ENCODE measurements around the gene ZBTB44.

Gene ZBTB44

DNA sequence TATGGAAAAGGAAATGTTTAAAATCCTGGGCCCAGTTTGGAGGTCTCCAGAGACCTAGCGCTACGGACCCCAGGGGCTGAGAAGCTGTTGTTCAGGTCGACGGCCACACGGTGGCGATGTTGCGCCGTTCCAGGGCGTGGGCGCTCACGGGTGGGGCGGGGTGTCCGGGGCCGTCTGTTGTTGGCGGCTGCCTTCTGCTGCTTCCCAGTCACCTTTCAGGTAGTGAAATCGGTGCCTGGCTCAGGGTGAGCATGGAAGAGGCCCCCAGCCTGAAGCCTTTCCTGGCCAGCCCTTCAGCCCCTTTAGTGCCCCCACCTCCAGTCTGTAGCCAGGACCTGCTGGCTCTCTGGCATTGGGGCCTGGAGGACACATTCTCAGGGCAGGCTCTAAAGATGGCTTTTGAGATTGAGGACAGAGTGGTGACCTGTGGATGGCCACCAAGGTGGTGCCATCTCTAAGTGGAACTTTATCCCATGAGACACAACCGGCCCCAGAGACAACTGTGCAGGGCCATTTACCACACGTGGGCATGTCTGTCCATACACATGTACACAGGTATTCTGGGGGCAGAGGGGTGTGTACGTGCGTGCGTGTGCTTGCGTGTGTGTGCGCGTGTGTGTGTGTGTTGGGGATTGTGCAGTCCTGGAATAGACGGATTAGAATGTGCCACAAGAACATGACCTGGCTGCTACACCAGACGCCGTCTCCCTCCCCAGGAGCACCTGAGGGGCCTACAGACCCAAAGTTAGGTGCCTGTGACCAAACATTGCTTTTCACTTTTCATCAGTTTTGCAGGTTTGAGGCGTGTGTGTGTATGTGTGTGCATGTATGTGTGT, 101.4 kb downstream of the ZBTB44 start:
- DNase-seq = peak; percentile 13

DNA sequence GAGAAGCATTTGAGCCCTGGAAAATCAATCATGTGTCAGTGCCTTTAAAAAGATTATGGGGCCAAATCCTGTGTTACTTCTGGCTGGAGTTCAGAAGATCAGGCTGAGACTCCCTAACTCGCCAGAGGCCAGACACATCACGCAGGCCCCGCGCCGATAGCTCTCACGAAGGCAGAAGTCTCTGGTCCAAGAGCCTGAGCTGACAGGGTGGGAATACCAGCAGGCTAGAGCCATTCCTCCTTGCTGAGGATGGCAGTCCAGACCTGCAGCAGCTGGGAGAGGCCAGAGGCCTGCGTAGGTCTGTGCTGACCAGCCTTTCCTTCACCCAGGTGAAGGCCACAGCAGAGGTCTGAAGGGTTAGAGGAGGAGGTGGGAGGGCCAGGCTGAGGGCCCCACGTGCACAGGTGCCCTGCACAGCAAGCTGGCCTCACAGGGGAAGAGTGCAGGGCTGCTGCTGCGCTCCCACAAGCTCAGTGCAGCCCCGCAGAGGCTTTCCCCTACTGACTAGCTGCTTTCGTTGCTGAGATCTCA, 102.2 kb downstream of the ZBTB44 start:
- DNase-seq = no peak

DNA sequence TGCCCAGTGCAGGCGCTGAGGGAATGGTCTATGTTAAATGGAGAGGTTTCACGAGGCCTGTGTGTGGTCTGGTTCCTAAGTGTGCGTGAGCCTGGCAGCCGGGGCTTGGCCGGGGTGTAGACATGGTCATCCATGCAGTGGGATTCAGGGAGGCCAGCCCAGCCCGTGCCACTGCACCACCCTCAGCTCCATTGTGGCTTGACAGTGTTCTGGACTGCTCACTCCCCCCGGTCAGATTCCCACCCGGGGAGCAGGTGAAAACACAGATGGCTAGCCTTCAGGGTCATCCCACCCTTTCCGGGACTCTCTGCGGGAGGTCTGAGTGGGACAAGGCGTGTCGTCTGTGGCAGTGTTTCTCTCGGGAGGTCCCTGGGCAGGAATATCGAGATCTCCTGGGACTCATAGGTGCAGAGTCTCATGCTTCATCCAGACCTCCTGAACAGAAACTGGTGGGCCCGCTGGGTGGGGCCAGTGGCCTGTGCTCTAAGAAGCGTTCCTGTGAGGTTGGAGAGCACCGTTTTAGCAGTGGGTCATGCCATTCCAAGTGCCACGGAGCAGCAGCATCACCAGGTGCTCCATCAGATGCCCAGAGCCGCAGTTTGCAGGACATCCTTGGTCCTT, 102.8 kb downstream of the ZBTB44 start:
- DNase-seq = no peak

DNA sequence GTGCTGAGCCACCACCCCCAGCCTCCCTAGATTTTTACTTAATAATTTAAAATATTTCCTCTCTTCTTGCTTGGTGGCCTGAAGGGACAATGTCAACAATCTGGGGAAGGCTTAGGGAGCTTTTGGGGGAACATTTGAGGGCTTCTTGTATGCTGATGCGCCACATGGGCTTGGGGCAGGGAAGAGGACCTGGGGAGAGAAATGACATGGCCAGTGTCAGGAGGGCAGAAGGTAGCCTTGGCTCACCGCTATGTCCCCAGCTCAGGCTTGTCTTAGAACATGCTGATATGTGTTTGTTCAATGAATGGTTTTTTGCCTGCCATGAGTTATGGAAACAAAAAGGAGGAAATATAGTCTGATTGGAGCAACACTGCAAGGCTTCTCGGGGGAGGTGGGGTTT, 103.6 kb downstream of the ZBTB44 start:
- DNase-seq = no peak

DNA sequence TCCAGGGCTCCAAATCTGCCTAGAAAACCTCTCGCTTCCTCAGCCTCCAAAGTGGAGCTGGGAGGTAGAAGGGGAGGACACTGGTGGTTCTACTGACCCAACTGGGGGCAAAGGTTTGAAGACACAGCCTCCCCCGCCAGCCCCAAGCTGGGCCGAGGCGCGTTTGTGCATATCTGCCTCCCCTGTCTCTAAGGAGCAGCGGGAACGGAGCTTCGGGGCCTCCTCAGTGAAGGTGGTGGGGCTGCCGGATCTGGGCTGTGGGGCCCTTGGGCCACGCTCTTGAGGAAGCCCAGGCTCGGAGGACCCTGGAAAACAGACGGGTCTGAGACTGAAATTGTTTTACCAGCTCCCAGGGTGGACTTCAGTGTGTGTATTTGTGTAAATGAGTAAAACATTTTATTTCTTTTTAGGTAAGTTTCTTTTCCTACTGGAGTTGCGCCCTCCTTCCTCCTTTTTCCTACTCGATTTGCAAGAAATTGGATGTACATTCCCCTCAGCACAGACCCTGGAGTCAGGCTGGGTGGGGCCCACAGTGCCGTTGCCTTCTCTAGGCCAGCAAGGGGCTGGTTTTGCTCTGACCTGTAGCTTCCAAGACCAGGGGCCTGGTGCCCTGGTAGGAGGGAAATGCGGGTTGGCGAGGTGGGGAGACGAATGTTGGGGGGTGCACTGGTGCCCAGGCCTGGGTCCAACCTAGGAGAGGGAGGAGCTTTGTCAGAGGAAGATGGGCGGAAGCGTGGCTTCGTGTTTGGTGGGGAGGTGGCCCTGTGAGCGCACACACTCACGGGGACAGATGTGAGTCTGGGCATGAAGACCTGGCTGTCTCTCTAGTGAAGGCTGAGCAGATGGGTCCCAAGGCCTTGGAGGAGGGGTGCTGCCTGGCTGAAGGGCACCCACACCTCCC, 104.5 kb downstream of the ZBTB44 start:
- no peak for DNase-seq

DNA sequence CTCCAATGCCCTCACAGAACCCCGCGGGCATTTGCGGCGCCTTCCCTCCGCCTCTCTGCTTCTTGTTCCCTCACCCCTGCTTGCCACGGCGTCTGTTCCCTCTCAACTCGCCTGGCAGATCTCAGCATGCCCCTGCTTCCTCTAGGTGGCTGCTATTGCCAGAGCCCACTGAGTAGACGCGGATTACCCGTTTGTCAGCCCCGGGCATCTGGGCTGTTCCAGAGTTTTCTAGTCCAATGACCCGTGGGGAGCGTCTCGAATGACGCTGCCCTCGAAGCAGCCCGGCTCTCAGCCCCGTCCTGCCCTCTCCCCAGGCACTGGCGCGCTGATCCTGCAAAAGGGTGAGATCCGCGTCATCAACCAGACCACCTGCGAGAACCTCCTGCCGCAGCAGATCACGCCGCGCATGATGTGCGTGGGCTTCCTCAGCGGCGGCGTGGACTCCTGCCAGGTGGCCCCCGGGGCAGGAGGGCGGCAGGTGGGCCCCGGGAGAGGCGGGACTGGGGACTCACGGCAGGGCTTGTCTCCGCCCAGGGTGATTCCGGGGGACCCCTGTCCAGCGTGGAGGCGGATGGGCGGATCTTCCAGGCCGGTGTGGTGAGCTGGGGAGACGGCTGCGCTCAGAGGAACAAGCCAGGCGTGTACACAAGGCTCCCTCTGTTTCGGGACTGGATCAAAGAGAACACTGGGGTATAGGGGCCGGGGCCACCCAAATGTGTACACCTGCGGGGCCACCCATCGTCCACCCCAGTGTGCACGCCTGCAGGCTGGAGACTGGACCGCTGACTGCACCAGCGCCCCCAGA, 105.4 kb downstream of the ZBTB44 start:
- DNase-seq = no peak

DNA sequence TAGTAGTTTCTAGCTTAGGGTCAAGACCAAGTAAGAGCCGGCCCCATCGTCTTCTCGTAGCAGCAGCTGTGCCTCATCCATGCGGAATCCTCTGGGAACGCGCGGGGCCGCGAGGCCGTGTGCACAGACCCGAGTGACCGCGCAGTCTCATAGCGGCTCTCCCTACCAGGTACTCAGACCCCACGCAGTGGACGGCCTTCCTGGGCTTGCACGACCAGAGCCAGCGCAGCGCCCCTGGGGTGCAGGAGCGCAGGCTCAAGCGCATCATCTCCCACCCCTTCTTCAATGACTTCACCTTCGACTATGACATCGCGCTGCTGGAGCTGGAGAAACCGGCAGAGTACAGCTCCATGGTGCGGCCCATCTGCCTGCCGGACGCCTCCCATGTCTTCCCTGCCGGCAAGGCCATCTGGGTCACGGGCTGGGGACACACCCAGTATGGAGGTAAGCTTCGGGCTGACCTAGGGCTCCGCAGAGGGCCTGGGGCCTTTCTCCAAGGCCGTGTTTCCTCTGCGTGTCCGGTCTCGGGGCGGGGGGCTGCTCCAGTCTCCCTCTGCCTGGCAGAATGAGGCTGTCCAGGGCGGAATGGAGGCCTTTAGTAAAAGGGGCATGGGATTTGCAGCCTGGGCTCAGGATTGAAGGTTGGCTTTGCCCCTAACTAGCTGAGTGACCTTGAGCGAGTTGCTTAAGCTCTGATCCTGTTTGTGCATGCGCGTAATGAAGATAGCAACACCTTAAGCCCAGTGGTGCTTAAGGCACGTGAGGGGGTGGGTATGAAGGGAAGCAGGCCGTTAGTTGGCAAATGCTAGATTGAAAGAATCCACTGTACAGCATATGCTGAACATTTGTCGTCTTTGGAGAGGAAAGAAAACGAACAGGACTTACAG, 106.2 kb downstream of the ZBTB44 start:
- no peak for DNase-seq

DNA sequence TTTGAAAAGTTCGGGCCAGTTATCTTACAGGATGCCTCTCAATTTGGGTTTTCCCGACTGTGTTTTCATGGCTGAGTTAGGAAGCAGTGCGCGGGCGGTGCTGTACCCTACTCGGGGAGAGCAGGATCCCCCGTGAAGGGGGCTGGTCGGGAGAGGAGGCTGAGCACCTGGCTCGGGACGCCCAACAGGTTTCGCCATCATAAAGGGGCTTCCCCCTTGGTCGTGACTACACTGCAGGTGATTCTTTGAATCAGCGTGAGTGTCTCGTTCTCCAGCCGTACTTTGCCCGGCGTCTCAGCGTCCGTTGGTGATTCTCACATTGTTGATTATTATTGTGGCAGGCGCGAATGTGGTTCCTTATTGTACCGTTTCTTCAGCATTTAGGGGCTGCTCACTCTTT, 108.6 kb downstream of the ZBTB44 start:
- DNase-seq = no peak

DNA sequence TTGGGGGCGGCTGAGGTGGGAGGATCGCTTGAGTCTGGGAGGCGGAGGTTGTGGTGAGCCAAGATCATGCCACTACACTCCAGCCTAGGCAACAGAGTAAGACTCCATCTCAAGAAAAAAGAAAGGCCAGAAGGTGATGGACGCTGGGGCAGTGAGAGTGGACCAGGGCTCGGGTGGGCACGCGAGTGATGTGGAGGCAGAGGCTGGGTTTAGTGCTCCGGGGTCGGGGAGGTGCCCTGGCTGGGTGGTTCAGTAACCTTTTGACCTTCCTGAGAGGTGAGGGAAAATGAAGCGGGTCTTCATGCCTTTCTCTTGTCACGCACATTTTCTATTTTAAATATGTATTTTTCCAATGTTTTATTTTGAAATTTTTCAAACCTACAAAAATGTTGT, 110.0 kb downstream of the ZBTB44 start:
- DNase-seq = no peak

DNA sequence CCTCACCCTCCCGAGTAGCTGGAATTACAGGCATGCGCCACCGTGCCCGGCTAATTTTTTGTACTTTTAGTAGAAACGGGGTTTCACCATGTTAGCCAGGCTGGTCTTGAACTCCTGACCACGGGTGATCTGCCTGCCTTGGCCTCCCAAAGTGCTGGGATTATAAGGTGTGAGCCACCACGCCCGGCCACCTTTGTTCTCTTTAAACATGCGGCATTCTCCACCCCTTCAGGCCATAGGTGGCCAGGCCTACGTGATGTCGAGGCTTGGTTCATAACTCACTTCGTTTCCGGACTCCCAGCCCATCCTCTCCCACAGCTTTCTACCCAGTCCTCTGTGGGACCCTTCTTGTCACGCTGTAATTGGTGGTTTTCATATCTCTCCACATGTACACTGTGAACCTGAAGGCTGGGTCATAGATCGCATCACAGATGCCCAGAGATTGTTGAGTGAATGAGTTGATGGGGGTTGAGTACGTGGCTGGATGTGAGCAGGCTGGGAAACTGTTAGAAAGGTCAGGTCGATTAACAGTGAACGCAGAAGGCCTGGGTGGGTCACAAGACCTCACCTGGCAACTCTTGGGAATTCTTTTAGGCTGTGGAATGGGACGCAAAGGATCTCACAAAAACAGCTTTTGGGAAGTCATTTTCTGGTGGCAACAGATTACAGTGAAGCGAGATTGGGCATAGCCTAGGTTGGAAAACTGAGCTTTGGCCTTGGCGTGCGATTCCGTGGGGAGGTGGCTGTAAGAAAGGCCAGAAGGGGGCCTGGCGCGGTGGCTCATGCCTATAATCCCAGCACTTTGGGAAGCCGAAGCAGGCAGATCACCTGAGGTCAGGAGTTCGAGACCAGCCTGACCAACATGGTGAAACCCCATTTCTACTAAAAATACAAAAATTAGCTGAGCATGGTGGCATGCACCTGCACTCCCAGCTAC, 110.7 kb downstream of the ZBTB44 start:
- DNase-seq = no peak

DNA sequence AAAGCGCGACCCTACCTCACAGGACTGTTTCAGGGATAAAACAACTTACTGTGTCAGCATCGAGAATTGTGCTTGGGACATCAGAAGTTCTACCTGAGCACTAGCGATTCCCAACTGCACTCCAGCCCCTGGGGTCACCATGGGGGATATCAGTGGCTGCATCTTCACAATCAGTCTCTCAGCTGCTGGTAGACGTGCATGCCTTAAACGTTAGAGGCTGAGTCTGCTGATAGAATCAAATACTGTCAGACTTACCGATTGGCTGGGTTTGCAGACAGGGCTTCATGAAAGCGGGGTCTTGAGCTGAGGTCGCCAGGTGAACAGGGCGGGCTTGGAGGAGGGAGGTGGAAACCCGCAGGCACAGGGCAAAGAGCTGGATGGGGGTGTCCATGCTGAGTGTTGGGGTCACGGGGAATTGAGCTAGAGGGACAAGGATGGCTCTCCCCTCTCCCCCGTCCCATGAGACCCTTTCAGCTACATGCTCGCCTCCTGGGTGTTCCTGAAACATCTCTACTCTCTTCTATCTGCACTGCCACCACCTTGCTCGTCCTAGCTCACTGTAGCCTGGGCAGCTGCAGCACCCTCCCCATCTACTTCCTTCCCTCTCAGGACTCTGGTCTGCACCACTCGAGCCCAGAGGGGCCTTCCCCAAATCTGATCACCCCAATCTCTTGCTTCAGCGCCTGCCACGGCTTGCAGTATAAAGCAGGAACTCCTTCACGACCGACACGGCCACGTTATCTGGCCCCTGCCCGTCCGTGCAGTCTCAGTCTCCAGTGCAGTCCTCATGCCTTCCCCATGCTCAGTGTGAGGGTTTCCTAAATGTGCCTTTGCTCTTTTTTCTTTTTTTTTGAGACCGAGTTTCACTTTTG, 111.7 kb downstream of the ZBTB44 start:
- no peak for DNase-seq

DNA sequence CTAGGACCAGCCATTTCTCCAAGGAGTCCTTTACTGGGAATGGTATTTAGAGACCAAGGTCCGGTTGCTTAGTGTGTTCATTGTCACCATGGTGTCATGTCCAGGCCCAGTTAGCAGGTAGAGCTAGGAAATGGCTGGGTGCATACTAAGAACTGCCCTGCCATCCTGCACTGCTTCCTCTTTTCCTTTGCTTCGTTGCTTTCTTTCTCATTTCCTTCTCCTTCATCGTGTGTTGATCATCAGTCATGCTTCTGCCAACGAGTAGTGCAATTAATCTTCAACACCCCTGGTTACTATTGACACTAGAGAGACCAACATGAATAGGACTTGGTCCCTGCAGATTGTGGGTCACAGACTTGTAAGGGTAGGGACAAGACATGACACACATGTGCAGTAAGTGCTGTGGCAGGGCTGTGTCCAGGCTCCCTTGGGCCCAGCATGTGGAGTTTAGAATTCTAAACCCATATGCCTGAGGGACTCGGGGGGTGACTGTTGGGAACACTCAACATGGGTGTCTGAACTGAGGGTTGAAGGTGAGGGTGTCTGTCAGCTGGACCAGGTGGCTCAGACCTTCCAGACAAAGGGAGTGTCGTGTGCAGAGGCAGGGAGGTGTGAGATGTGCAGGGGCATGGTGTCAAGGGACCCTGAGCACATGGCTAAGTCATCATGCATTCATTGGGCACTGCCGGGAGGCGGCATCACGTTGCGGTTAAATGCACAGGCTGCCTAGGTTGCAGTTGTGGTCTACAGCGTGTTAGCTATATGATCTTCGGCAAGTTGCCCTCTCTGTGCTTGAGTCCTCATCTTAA, 112.5 kb downstream of the ZBTB44 start:
- no peak for DNase-seq

DNA sequence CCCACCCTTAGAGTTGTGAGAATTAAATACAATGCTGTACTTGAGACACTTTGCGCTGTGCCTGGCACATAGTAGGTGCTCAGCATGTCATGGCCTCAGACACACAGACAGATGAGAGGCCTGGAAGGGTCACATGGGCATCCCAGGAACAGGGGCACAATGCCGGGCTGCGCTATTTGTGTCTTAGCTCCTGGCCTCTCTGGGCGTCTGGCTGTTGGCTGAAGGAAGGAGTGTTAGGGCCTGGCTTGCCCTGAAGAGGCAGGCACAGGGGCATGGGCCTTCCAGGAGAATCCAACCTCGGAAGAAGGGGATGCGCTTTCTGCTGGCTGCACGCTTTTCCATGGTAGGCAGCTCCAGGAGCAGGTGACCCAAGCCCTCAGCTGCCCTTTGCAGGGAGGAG, 113.7 kb downstream of the ZBTB44 start:
- no peak for DNase-seq

DNA sequence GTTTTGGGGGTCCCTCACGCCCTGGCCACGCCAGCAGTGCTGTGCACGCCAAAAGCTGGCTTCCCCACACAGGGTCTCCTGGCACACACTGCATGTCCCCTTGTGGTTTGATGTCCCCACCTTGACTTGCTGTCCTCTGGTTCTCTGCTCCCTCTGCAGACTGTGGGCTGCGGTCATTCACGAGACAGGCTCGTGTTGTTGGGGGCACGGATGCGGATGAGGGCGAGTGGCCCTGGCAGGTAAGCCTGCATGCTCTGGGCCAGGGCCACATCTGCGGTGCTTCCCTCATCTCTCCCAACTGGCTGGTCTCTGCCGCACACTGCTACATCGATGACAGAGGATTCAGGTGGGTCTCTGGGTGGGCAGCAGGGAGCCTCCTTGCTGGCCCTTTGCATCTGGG, 114.9 kb downstream of the ZBTB44 start:
- no peak for DNase-seq

DNA sequence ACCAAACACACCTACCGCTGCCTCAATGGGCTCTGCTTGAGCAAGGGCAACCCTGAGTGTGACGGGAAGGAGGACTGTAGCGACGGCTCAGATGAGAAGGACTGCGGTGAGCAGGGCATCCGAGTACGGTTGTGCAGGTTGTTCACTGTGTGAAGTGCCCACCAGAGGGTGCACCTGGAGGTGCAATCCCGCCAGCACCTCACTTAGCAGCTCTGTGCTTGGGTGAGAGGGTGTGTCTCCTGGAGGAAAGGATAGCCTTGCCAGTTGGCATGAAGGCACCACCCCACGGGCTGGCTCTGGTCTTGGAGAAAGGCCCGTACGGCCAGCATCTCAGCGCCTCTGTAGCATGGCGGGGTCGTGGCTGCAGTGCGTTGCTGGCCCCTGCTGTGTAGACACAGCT, 115.8 kb downstream of the ZBTB44 start:
- no peak for DNase-seq

DNA sequence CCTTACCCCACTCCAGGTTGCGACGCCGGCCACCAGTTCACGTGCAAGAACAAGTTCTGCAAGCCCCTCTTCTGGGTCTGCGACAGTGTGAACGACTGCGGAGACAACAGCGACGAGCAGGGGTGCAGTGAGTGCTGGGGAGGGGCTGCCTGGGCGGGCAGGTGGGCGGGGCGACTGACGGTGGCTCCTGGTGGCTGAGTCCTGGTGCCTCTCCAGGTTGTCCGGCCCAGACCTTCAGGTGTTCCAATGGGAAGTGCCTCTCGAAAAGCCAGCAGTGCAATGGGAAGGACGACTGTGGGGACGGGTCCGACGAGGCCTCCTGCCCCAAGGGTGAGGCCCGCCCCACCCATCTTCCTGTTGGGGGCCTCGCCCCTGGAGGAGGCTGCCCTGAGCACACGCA, 116.4 kb downstream of the ZBTB44 start:
- no peak for DNase-seq

DNA sequence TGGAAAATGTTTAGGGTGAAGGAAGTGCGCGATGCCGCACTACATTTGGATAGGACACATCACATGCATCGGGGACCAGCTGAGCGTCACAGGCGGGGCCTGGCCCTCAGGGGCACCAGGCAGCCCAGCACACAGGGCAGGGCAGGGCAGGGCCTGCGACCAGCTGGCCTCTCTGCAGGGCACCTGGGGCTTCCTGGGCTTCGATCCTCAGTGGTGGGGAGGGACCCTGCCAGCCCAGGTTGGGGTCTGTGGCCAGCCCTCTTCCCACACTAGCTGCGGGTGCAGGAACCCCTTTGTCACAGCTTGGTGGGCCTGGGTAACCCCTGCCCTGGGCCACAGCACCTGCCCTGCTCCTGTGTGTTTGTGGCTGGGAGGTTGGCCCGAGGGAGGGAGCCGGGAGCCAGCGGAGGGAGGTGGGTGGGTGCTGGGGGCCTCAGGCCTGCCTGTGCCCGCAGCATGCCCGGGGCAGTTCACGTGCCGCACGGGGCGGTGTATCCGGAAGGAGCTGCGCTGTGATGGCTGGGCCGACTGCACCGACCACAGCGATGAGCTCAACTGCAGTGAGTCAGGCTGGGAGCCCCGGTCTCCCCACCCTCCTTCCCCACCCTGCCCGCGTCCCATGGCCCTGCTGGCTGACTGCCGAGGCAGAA, 117.2 kb downstream of the ZBTB44 start:
- no peak for DNase-seq
